OCI-LY7 (cell line): Measurements from ENCODE around the gene SOX13. TPM values are rescaled to one million over a fixed set of nuclear protein-coding genes. Genes with fewer than 3 reads are reported as not detected.

Experiments used
- BruUV-seq: library from RNA; stranded (reverse); fragments of 400-500 nt; replicated peaks from 2 replicates; lab custom pipeline; 2021; lab: Mats Ljungman, UMichigan
- CTCF ChIA-PET: fragments of 300-600 bp; sonication (Branson Sonifier 250); formaldehyde crosslinking; loops from one replicate; lab custom pipeline; 2022; ENCODE audit warnings: antibody characterized with exemption; ENCODE audit not compliant: unreplicated experiment; lab: Charles Lee
- POLR2A ChIA-PET: fragments of 300-600 bp; sonication (Branson Sonifier 250); formaldehyde crosslinking; loops from one replicate; lab custom pipeline; 2022; ENCODE audit warnings: antibody characterized with exemption; lab: Charles Lee
- DNase-seq: peaks from one replicate; pipeline ENCODE4 v3.0.0-alpha.2; 2015; ENCODE audit warnings: low spot score
- H2AFZ ChIP-seq: fragments of 200-600 bp; sonication (generic), shearing (Covaris generic); 2 replicates; pipeline ENCODE4 v1.6.1; 2014; ENCODE audit warnings: mild to moderate bottlenecking, antibody characterized with exemption, low read length, moderate library complexity
- H3K27ac ChIP-seq: fragments of 200-600 bp; sonication (generic); 2 replicates; pipeline ENCODE4 v1.5.1; 2014; ENCODE audit warnings: mixed run types, low read depth, mild to moderate bottlenecking, moderate library complexity, low read length, inconsistent platforms; ENCODE audit not compliant: poor library complexity, severe bottlenecking
- H3K36me3 ChIP-seq: fragments of 200-600 bp; sonication (generic); 2 replicates; pipeline ENCODE4 v1.6.1; 2014; ENCODE audit warnings: mild to moderate bottlenecking, antibody characterized with exemption, low read length, moderate library complexity, mixed read lengths; ENCODE audit not compliant: insufficient read depth
- H3K4me1 ChIP-seq: fragments of 200-600 bp; sonication (generic); 2 replicates; pipeline ENCODE4 v1.5.1; 2014; ENCODE audit warnings: mild to moderate bottlenecking, low read length; ENCODE audit not compliant: insufficient read depth, poor library complexity, severe bottlenecking
- H3K4me2 ChIP-seq: fragments of 200-600 bp; sonication (generic); 2 replicates; pipeline ENCODE4 v1.6.1; 2014; ENCODE audit warnings: mild to moderate bottlenecking, low read length
- H3K4me3 ChIP-seq: fragments of 200-600 bp; sonication (generic); 2 replicates; pipeline ENCODE4 v1.5.1; 2014; ENCODE audit warnings: mild to moderate bottlenecking, low read depth, low read length; ENCODE audit not compliant: poor library complexity, severe bottlenecking
- H3K79me2 ChIP-seq: fragments of 200-600 bp; sonication (generic); 2 replicates; pipeline ENCODE4 v1.6.1; 2016; ENCODE audit warnings: low read depth, mild to moderate bottlenecking, low read length, moderate library complexity, mixed read lengths; ENCODE audit not compliant: insufficient read depth
- H3K9me2 ChIP-seq: fragments of 200-600 bp; sonication (generic); 2 replicates; pipeline ENCODE4 v1.6.1; 2016; ENCODE audit warnings: mild to moderate bottlenecking, low read length, mixed read lengths; ENCODE audit not compliant: insufficient read depth
- H3K9me3 ChIP-seq: fragments of 200-600 bp; sonication (generic); 2 replicates; pipeline ENCODE4 v1.6.1; 2014; ENCODE audit warnings: mild to moderate bottlenecking, mixed run types, low read length, mixed read lengths
- H4K20me1 ChIP-seq: fragments of 200-600 bp; sonication (generic); 2 replicates; pipeline ENCODE4 v1.6.1; 2014; ENCODE audit warnings: mild to moderate bottlenecking, antibody characterized with exemption, low read length, moderate library complexity, mixed read lengths; ENCODE audit not compliant: insufficient read depth
- EZH2phosphoT487 ChIP-seq: fragments of 200-600 bp; sonication (generic); IDR thresholded peaks from 2 replicates; pipeline ENCODE4 v1.6.1; 2018; ENCODE audit warnings: low read depth, borderline replicate concordance, mild to moderate bottlenecking, mixed run types, antibody characterized with exemption, low read length, moderate library complexity, mixed read lengths
- intact Hi-C: fragments of 100-400 bp; cut with micrococcal nuclease; formaldehyde crosslinking; loops from one replicate; pipeline ENCODE4 v1.10.0; 2022; ENCODE audit not compliant: unreplicated experiment
- total RNA-seq, 2 experiments: library from RNA; depleted of rRNA in 1 of 2; stranded (reverse); fragments of >200 nt in 1 of 2; shearing (Covaris generic) in 1 of 2; gene quantifications; 2 replicates each; pipeline ENCODE4 v1.2.3, GENCODE V29; 2014 to 2022
- TF ChIP-seq, protein P1 (sequence below): fragments of 200-600 bp; sonication (generic); conservative IDR thresholded peaks from 2 replicates; pipeline ENCODE4 v1.5.1; 2014; ENCODE audit warnings: mild to moderate bottlenecking, antibody characterized with exemption, low read length, moderate library complexity, mixed read lengths

SOX13 gene
- total RNA-seq, 2 experiments from 2014 or later = 0.27 TPM; not detected in 1

DNA sequence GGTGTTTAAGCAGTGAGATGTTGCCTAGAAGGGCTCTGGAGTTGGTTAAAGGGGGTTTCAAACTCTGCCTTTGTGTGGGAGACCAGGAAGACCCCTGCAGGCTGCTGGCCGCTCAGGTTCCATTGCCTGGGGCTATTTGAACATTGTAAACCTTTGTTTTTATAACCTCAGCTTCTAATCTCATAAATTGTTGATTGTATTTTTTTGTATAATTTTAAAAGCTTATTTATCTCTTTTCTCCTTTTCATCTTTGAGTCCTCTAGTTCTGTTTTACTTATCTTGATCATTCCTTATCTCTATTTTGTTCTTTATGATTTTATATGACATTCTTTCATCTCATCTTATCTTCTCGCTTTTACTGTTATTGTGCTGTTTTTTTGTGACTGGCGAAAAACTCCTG, 45.5 kb upstream of the SOX13 start:
- H3K4me3 ChIP-seq = no peak overlapping the region
- BruUV-seq = no TSS peak
- H4K20me1 ChIP-seq = no peaks in the 10 kb centered on the region
- no peak overlapping the region for H2AFZ ChIP-seq
- ChIA-PET POLR2A (interaction anchor here (0.6 kb wide), 1 partner anchor 112 kb away, joined by 6 read pairs; no protein-coding TSS in a partner anchor), CTCF (no interaction called here)
- intact Hi-C loops = no loop called here
- no peak overlapping the region for H3K27ac ChIP-seq
- no peaks in the 10 kb centered on the region for H3K79me2 ChIP-seq
- no peaks in the 10 kb centered on the region for H3K4me1 ChIP-seq
- no peaks in the 10 kb centered on the region for H3K36me3 ChIP-seq
- no peak for DNase-seq
- H3K9me2 ChIP-seq = no peaks in the 10 kb centered on the region
- TF ChIP-seq, protein P1, sequence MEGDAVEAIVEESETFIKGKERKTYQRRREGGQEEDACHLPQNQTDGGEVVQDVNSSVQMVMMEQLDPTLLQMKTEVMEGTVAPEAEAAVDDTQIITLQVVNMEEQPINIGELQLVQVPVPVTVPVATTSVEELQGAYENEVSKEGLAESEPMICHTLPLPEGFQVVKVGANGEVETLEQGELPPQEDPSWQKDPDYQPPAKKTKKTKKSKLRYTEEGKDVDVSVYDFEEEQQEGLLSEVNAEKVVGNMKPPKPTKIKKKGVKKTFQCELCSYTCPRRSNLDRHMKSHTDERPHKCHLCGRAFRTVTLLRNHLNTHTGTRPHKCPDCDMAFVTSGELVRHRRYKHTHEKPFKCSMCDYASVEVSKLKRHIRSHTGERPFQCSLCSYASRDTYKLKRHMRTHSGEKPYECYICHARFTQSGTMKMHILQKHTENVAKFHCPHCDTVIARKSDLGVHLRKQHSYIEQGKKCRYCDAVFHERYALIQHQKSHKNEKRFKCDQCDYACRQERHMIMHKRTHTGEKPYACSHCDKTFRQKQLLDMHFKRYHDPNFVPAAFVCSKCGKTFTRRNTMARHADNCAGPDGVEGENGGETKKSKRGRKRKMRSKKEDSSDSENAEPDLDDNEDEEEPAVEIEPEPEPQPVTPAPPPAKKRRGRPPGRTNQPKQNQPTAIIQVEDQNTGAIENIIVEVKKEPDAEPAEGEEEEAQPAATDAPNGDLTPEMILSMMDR = no peak
- no peak for TF ChIP-seq EZH2phosphoT487
- H3K4me2 ChIP-seq = no peak overlapping the region
- H3K9me3 ChIP-seq = no peaks in the 10 kb centered on the region

DNA sequence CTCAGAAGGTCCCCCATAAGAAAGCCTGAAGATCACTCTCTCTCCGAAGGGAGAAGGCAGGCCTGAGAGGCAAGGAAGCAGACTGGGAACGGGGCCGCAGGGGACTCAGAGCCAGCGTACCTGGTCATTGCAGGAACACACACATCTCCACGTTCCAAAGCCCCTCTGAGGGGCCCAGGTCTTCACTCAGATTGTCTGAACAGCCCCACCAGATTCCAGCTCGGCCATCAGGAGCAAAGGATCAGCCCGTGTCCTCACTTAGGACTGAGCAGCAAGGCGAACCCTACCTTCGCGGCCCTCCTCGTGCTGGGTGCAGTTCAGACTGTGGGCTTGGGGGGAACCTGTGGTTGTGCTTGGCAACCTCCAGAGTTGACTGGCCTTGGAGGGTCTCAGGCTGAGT, 43.9 kb upstream of the SOX13 start:
- CTCF ChIA-PET = no interaction called here

DNA sequence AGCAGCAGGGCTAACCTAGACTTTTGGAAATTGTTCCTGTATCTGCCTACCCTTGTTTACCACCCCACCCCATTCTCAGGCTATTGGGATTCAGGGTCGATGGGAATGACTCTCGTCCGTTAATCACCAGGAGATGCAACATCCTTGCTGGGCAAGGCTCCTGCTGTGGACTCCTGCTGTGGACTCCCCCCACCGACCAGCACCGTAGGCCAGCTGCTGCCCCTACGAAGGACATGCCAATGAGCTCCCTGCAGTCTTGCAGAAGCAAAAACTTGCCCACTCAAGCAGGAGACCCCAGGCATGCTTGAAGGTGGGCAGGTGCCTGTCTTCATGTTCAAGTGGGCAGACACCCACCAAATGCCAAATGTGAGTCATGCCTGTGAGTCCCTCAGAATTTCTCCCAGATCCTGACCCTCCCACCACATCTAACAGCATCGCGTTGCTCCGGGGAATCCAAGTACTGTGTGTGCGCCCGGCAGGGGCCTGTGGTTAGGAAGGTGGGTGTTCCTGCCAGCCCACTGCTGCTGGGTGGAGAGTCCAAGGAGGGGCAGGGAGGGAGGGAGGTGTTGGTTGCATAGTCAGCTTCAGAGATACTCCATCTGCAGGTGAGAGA, 41.7 kb upstream of the SOX13 start:
- no peaks in the 10 kb centered on the region for H4K20me1 ChIP-seq
- DNase-seq = no peak
- BruUV-seq = no TSS peak
- no peak overlapping the region for H3K27ac ChIP-seq
- POLR2A ChIA-PET = interaction anchor here (0.8 to 1.8 kb wide), 2 partner anchors 9 to 27 kb away, joined by 3 to 4 read pairs; no protein-coding TSS in a partner anchor
- no peak overlapping the region for H3K4me2 ChIP-seq
- no peak overlapping the region for H2AFZ ChIP-seq
- intact Hi-C loops = no loop called here
- H3K36me3 ChIP-seq = no peaks in the 10 kb centered on the region
- no peaks in the 10 kb centered on the region for H3K4me1 ChIP-seq
- H3K4me3 ChIP-seq = no peak overlapping the region
- TF ChIP-seq EZH2phosphoT487 = no peak
- TF ChIP-seq, protein P1 = no peak
- H3K79me2 ChIP-seq = no peaks in the 10 kb centered on the region
- H3K9me3 ChIP-seq = no peaks in the 10 kb centered on the region
- CTCF ChIA-PET = no interaction called here
- H3K9me2 ChIP-seq = no peaks in the 10 kb centered on the region

More for the DNA sequence above, 43.9 kb upstream of the SOX13 start:
- H4K20me1 ChIP-seq = no peaks in the 10 kb centered on the region
- DNase-seq = no peak
- H3K4me1 ChIP-seq = no peaks in the 10 kb centered on the region
- H3K9me2 ChIP-seq = no peaks in the 10 kb centered on the region
- no peaks in the 10 kb centered on the region for H3K36me3 ChIP-seq
- H3K9me3 ChIP-seq = no peaks in the 10 kb centered on the region
- H3K4me2 ChIP-seq = no peak overlapping the region
- H3K27ac ChIP-seq = no peak overlapping the region
- H2AFZ ChIP-seq = no peak overlapping the region
- H3K4me3 ChIP-seq = no peak overlapping the region
- H3K79me2 ChIP-seq = no peaks in the 10 kb centered on the region
- no peak for TF ChIP-seq EZH2phosphoT487
- TF ChIP-seq, protein P1 = no peak
- intact Hi-C loops = no loop called here
- BruUV-seq = no TSS peak
- POLR2A ChIA-PET = no interaction called here
